Left renal cortex interstitium (tissue), 4 donors: ENCODE measurements around the gene IFNLR1. TPM values are rescaled to one million over a fixed set of nuclear protein-coding genes. Genes with fewer than 3 reads are reported as not detected.

Experiments used
- DNase-seq, 4 donors: peaks; one replicate each; pipeline ENCODE4 v3.0.0-alpha.2; 2013; ENCODE audit warnings: low read depth in 4 of 4, low spot score in 2 of 4, missing footprints in 1 of 4
- polyA plus RNA-seq, 4 donors: library from polyadenylated mRNA; unstranded; fragments of 120-200 nt; gene quantifications; one replicate each; pipeline ENCODE4 v1.2.1, GENCODE V29; 2013; ENCODE audit not compliant: insufficient read length in 4 of 4

IFNLR1 gene
- polyA plus RNA-seq, 4 donors: 3.9 to 6.9 (median 5.2) TPM

DNA sequence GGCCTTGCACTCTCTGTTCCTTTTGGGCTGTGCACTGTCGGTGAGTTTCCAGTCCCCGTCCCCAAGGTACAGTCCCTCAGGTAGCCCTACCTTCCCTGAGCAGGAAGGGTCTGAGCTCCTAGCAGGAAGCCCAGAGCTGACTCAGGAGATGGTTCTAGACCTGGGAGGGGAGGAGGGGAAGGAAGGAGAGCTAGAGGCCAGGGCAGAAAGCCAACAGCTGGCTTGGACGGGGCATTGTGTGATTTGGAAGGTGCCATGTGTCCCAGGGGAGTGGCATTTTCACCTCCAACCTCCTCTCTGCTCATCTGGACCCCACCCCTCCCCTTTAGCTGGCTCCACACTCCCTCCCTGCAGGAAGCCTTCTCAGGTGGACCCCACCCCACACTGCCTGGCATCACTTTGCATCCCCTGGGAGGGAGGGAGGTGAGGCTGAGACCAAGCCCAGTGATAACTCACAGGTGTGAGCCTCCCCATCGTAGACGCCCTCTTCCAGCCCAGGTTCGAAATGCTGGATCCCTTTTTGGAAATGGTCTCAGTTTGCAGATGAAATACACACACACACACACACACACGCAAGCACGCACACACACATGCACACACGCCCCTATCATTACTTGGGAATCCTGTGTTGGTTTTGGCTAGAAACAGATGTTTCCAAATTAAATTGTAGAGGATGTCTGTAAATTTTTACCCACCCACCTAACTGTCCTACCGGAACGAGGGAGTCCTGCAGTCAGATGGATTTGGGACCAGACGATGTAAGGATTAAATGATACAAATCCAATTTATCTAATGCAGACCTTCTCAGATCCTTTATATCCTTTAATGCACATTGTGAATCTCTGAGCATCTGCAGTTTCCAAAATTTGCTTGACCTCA, 19.7 kb upstream of the IFNLR1 start:
- no peak for DNase-seq

DNA sequence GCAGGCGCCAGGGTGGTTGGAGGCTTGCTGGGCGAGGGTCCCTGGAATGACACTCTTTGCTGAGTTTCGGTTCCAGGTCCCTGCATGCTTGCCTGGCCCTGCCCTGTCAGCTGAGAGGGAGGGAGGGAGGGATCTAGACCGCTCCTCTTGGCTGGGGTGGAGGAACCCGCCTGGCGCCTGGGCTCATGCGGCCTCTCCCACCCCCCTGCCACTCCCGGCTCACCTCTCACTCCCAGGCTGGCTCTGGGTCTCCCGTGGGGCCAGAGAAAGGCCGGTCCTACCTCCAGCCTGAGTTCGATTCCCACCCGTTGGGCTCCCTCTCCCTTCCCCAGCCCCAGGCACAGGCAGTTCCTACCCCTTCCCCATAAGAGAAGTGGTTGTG, 19.0 kb upstream of the IFNLR1 start:
- DNase-seq: no peak

DNA sequence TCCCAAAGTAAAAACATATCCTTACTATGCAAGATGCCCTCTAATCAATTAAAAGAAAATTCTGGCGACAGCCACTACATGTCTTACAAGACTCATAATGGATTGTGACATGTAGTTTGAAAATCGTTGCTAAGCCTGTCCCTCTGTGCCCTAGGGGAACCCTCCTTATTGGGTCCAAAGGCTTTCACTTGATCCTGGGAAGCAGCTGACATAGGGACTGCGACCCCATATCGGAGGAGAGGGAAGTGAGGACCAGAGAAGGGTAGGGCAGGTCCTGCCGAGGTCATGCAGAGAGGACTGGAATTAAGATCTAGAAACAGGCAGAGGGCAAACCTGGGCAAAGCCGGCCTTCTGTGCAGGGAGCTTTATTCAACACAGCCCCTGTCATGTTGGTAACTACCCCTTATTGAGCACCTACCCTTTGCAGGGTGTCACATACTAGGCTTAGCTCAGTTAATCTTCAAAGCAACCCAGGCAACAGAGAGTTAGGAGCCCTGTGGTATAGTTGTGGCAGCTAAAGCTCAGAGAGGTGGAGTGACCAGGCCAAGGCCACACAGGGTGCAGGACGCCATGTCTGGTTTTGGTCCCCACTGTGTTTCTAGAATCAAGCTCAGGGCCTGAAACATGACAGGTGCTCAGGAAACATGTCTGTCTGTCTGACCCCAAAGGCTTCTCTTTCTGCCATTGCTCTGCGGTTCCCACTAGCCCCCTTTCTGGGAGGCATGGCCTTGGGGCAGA, 18.4 kb upstream of the IFNLR1 start:
- no peak for DNase-seq

DNA sequence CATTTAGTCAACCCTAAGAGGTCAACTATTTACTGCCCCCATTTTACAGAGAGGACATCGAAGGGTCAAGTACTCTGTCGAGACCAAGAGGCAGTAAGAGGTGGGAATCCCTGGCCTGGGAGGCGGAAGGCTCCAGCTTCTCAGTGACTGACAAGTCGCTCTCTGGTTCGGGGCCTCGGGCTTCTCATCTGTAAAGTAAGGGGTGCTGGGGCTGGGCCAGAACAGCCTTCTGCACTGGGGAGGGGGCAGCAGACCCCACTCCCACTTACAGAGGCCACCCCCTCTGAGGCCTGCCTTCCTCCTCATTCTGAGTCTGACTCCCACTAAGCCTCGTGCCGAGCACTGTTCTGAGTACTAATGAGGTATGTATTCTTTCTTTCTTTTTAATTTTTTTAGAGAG, 17.0 kb upstream of the IFNLR1 start:
- DNase-seq: no peak

DNA sequence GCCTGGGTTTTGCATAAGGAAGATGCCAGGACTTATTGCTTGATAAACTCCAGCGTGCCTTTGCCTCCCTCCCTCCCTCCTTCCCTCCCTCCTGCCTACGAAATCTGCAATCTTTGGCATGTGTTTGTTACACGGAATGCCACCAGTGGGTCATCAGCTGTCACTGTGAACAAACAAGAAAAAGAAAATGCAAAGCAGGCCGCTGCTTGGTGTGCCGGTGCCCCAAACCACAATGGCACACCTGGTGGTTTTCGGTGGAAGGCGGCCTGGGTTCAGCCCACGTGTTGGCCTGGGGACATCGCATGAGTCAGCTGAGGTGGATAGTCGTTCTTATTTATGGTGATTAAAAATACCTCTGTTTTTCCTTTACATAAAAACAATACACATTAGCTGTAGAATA, 16.3 kb upstream of the IFNLR1 start:
- DNase-seq: no peak

DNA sequence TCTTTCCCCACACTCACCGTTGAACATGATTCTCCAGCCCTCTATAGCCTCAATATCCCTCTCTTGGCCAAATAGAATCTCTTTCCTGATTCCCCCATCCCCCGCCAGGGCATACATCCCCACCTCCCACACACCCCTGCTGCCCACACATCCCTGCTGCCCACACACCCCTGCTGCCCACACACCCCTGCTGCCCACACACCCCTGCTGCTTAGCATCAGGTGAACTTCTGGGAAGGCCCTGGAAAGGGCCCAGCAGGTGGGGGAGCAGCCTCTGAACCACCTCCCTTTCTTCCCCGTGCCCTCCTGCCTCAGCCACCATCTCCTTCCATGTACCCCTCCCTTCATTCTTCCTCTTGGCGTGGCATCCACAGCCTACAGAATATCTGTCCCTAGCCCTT, 15.9 kb upstream of the IFNLR1 start:
- DNase-seq: no peak

DNA sequence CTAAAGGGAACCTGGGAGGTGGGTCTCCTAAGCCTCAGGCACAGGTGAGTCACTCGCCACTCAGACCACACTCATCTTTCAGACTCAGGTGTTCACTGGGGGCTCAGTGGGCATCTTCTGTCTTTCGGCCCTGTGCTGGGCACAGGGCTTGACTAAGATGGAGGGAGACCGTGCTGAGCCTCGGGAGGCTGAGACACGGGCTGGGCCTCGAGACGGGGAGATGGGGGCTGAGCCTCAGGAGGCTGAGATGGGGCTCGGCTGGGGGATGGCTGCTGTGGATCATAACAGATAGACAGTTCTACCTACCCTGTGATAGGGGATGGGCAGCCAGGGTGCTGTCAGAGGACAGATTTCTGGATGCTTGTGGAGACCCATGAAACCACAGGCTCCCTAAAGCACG, 15.5 kb upstream of the IFNLR1 start:
- no peak for DNase-seq

DNA sequence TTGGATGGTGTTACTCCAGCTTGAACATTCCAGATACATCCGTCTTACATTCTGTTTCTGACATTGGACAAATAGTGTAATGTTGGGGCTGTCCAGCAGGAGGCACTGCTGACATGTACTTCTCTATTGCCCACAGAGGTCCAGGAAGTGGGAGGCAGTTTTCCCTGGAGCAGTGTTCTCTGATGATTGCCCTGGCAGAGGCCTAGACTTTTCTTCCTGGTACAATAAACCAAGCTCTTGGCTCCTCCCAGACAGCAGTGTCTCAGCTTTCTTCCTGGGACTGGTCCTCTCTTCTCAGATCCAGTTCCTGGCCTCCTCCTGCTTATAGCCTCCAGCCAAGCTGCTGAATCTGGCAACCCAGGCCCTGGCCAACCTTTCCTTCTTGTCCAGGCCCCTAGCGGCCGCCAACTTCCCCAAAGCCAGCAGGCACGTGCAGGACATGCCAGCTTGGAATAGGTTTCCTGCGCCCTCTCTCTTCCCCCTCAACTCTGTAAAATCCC, 14.9 kb upstream of the IFNLR1 start:
- DNase-seq: peak in 3 of 4 donors; percentile 61 to 80 (median 62)

DNA sequence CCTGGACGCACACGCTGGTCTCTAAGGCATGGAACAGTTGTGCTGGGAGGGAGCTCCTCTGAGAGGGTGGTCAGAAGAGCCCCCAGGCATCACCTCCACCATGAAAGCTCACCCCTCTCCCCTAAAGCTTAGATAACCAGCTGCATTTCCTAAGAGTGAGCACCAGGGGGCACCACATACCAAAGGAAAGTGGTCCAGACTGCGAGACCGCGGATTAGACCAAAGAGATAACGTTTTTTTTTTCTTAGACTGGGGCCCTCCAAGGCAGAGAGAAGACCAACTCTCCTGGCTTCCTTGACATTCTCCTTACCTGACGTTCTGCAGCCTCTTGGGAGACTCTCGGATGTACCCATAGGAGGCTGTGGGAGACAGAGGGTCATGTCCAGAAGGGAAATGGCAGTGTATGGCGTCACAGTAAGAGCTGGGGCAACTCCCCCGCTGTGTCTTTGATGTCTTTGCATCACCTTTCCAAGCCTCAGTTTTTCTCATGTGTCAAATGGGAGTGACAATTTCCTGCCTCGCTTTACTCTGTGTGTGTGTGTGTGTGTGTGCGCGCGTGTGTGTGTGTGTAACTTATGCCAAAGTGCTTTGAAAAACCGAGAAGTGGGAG, 12.3 kb upstream of the IFNLR1 start:
- peak in 1 of 4 donors; percentile 35 for DNase-seq

DNA sequence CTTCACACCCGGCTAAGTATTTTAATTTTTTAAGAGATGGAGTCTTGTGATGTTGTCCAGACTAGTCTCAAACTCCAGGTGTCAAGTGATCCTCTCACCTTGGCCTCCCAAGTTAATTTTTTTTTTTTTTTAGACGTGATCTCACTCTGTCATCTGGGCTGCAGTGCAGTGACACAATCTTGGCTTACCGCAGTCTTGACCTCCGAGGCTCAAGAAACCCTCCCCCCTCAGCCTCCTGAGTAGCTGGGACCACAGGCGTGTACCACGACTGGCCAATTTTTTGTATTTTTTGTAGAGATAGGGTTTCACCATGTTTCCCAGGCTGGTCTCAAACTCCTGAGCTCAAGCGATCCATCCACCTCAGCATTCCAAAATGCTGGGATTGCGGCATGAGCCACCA, 11.7 kb upstream of the IFNLR1 start:
- DNase-seq: no peak

DNA sequence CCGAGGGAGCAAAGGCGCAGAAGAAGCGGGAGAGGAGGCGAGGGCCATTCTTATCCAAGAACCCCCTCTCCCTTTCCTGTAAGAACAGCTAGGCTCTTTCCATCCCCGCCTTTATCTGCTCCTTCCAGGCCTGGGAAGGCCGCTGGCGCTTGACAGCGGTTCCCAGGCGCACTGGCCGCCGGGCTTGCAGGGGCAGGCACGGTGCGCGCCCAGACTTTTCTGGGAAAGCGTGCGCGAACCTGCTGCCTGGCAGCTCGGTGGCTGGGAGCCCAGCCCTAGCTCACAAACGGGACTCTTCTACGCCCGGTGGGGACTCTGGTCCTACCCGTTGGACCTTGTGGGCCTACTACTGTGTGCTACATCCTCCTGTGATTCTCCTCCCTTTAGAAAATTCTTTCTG, 8.8 kb upstream of the IFNLR1 start:
- DNase-seq: no peak

DNA sequence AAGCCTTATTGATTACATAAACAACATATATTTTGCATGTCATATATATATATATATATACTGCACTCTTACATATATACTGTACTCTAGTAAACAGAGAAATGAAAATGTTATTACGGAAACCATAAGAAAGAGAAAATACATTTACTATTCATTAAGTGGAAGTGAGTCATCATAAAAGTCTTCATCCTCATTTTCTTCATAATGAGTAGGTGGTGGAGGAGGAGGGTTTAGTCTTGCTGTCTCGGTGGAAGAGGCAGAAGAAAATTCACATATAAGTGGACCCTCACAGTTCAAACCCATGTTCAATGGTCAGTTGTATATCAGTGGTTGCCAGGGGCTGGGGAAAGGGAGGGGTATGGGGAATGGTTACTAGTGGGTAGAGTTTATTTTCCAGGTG, 8.0 kb upstream of the IFNLR1 start:
- no peak for DNase-seq

DNA sequence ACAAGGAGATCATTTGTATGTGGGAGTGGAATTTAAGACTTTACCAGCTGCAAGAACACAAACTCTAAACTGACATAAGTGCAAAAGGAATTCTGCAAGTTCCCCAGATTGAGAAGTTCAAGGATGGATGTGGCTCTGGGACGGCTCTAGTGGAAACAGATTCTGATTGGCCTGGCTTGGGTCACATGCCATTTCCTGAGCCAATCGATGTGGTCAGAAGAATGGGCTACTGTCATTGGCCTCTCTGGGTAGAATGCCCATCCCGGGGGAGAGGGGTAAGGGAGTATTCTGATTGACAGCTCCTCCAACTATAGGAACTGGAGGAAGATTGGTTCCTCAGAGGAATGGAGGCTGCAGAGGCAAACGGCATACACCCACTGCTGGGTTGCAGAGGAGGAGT, 6.0 kb upstream of the IFNLR1 start:
- DNase-seq: no peak

DNA sequence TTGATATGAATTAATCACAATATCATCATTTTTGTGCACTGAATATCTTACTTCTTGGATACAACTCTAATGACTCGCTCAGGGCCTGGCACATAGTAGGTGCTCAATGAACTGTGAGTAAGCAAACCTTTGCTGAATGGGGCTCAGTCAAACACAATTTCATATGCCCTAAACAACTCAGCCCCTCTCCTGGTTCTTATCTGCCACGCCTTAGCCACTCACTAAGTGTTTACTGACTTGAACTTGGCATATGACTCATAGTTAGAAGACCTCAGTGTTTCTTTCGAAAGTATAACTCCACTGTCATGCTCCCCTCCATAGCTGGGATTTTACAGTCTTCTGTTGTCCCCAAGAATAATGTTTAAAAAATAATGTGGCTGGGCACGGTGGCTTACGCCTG, 4.8 kb upstream of the IFNLR1 start:
- DNase-seq: no peak

DNA sequence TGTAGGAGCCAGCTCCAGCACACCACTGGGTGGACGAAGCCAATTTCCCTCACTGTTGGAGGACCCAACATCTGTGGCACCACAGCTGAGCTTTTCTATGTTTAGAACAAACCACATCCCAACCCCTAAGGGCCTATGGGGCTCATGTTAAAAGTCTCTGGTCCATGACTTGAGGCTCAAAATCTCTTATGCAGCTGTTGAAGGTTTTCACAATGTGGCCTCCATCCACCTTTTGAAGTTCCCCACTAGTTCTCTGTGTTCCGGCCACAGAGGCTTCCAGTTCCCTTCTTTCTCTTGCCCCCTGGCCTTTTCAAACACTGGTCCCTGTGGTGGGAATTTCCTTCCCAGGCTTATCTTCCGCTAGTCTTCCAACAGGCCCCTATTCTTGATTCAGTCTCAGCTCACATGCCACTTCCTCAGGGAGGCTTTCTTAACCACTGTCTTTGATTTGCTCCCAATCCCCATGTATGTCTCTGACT, 3.9 kb upstream of the IFNLR1 start:
- DNase-seq: no peak

DNA sequence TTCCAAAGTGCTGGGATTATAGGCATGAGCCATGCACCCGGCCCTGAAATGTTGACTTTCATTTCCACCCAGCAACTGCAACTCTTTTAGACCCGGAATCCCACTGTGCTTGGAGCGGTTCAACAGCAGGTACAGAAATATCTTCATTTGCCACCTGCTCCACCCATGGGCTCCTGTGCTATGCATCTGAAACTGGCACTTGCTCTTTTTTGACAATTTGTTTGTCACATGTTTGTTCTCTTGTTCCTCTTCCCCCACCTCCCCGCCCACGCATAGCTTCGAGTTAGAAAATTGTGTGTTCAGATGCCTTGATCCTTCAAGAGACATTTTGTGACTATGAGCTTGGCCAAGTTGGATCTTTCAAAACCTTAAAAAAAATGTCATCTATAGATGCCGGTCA, 2.4 kb upstream of the IFNLR1 start:
- DNase-seq: no peak

DNA sequence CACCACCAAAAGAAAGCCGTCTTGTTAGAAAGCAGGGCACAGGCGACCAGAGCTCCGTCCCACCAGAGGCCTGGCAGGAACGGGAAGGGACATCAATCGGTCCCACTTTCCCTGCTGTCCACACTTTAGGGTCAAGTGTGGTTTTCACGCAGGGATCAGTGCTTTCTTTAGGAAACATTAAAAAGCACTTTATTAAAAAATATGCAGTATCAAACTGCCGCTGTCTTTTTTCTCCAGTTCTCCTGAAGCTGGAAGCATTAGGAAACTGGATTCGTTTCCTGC, 437 bp downstream of the IFNLR1 start:
- no peak for DNase-seq

DNA sequence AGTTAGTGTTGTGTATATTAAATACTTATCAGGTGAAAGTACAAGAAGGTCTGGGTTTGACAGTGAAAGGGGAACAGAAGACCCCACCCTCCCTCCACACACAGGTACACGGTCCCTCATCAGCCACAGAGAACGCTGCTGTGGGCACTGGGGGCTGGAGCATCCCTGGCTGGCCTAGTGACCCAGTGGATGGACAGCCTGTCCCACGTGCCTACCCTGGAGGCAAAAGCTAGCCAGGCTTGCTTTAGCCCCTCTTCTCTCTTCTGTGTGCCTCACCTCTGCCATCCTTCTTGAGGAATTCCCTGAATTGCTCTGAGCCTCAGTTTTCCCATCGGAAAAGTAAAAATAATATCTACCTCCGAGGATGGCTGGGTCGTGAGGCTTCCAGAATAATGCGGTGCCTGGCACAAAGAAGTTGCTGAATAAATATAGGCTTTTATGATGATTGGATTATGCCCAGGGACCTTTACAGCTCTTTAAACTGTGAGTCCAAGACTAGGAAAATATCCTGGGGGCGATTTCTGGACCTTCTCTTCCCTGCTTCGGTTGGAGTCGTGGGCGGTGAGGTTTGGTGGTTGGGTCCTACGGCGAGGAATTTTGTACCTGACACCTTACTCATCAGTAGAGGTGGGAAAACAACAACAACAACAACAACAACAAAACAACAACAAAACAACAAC, 918 bp downstream of the IFNLR1 start:
- no peak for DNase-seq

DNA sequence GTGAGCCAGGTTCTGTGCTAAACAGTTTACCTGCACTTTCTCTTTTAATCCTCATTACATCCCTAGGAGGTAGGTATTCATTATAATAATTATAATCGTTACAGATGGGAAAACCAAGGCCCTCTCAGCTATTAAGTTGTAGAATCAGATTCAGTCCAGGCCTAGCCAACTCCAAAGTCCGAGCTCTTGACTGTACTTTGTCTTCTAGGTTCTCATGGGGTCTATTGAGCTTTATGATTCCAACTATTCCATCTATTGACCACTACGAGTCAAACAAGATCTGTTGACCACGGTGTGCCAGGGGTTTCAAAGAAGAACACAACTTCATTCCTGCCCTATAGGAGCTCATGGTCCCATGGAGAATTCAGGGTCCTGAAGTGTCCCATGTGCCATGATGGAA, 2.0 kb downstream of the IFNLR1 start:
- DNase-seq: no peak

DNA sequence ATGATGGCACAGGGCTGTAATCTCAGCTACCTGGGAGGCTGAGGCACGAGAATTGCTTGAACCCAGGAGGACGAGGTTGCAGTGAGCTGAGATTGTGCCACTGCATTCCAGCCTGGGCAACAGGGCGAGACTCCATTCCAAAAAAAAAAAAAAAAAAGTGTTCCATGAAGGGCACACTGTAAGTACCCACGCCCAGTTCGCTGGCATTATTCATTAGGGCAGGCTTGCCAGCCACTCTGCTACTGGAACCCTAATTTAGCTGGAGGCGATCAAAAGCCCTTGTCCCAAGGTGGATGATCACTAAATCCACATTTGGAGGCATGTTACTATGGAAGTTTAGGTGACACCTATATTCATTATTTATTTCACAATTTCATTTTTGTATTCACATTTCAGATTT, 5.0 kb downstream of the IFNLR1 start:
- no peak for DNase-seq

DNA sequence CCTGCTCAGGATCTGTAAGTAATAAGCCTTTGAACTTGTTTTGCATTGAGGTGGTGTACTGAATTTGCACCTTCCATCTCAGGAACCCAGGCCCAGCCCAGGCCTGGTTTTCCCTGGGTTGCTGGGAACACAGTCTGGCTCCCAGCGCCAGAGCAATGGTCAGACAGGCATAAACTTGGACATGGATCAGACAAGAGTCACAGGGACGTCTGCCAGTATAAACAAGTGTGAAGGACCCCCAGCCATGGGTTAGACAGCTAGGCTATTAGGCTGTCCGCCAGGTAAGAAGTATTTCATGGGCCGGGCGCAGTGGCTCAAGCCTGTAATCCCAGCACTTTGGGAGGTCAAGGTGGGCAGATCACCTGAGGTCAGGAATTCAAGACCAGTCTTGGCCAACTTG, 5.5 kb downstream of the IFNLR1 start:
- no peak for DNase-seq
